ENCODE data around the gene SREBF1. TPM values are rescaled to one million over a fixed set of nuclear protein-coding genes. Genes with fewer than 3 reads are reported as not detected.
A peak's percentile ranks its signal among the peaks of the same experiment; 100 is the strongest.

The SREBF1 gene
- total RNA-seq, 1 experiment from 2014 or later: 25.7 TPM

- peak; percentile 47 for DNase-seq (ENCODE audit: low read depth)
Observed at GRCh38 chr17:17859909-17860765, 23.4 kb upstream of the SREBF1 start.

GRCh38 chr17:17857496-17857895, 20.7 kb upstream of the SREBF1 start:
- no peak for DNase-seq (ENCODE audit: low read depth)

- no peak for DNase-seq (ENCODE audit: low read depth)
Observed at GRCh38 chr17:17856386-17856785, 19.6 kb upstream of the SREBF1 start.

- DNase-seq (ENCODE audit: low read depth): no peak
Observed at GRCh38 chr17:17855976-17856375, 19.2 kb upstream of the SREBF1 start.

GRCh38 chr17:17853811-17854447, 17.1 kb upstream of the SREBF1 start:
- peak; percentile 74 for DNase-seq (ENCODE audit: low read depth)

- no peak for DNase-seq (ENCODE audit: low read depth)
Observed at GRCh38 chr17:17852930-17853329, 16.1 kb upstream of the SREBF1 start.

- DNase-seq (ENCODE audit: low read depth): no peak
Observed at GRCh38 chr17:17851103-17852002, 14.6 kb upstream of the SREBF1 start.

- peak; percentile 90 for DNase-seq (ENCODE audit: low read depth)
Observed at GRCh38 chr17:17849845-17850373, 13.1 kb upstream of the SREBF1 start.

- DNase-seq (ENCODE audit: low read depth): peak; percentile 85
Observed at GRCh38 chr17:17849147-17849820, 12.5 kb upstream of the SREBF1 start.

- DNase-seq (ENCODE audit: low read depth): no peak
Observed at GRCh38 chr17:17848311-17849082, 11.7 kb upstream of the SREBF1 start.

GRCh38 chr17:17847726-17848125, 10.9 kb upstream of the SREBF1 start:
- DNase-seq (ENCODE audit: low read depth): no peak

- no peak for DNase-seq (ENCODE audit: low read depth)
Observed at GRCh38 chr17:17847118-17847689, 10.4 kb upstream of the SREBF1 start.

- DNase-seq (ENCODE audit: low read depth): no peak
Observed at GRCh38 chr17:17846645-17847044, 9.9 kb upstream of the SREBF1 start.

- DNase-seq (ENCODE audit: low read depth): no peak
Observed at GRCh38 chr17:17846003-17846402, 9.2 kb upstream of the SREBF1 start.

- DNase-seq (ENCODE audit: low read depth): no peak
Observed at GRCh38 chr17:17845046-17845775, 8.4 kb upstream of the SREBF1 start.

GRCh38 chr17:17844500-17844899, 7.7 kb upstream of the SREBF1 start:
- no peak for DNase-seq (ENCODE audit: low read depth)

GRCh38 chr17:17844079-17844478, 7.3 kb upstream of the SREBF1 start:
- DNase-seq (ENCODE audit: low read depth): no peak

GRCh38 chr17:17843096-17843495, 6.3 kb upstream of the SREBF1 start:
- DNase-seq (ENCODE audit: low read depth): no peak

- no peak for DNase-seq (ENCODE audit: low read depth)
Observed at GRCh38 chr17:17842111-17842876, 5.5 kb upstream of the SREBF1 start.
